Spinal cord (tissue), 10 donors: ENCODE data around the gene CD300C. TPM values are rescaled to one million over a fixed set of nuclear protein-coding genes. Genes with fewer than 3 reads are reported as not detected.
"Not testable (repeated sequence)": the region's sequence is repeated elsewhere in the genome, so short reads cannot be mapped to it uniquely, and the experiment has no call there.

ENCODE experiments used
- DNase-seq, 6 donors: peaks; one replicate each; pipeline versions ENCODE4 v3.0.0 to v3.0.0-alpha.2; 2013 to 2015; ENCODE audit warnings: low spot score in 6 of 6, low read depth in 4 of 6
- H3K27ac ChIP-seq: one replicate; pipeline ENCODE4 v1.5.1; 2013; ENCODE audit warnings: low read depth, low read length, control low read depth
- H3K27me3 ChIP-seq: one replicate; pipeline ENCODE4 v1.6.1; 2013; ENCODE audit warnings: low read length; ENCODE audit not compliant: control insufficient read depth, insufficient read depth
- H3K36me3 ChIP-seq: one replicate; pipeline ENCODE4 v1.6.1; 2013; ENCODE audit warnings: low read length; ENCODE audit not compliant: control insufficient read depth, insufficient read depth
- H3K4me1 ChIP-seq: one replicate; pipeline ENCODE4 v1.6.1; 2013; ENCODE audit warnings: low read length; ENCODE audit not compliant: control insufficient read depth, insufficient read depth
- H3K4me3 ChIP-seq: one replicate; pipeline ENCODE4 v1.5.1; 2013; ENCODE audit warnings: low read depth, low read length, control low read depth
- H3K9me3 ChIP-seq: one replicate; pipeline ENCODE4 v1.6.1; 2013; ENCODE audit warnings: low read length; ENCODE audit not compliant: control insufficient read depth, insufficient read depth
- WGBS: methylation state at CpG from one replicate; pipeline ENCODE4 v1.1.5; 2013; ENCODE audit warnings: missing lambda C conversion rate; ENCODE audit not compliant: insufficient coverage; 5-methylcytosine and 5-hydroxymethylcytosine counted together
- polyA plus RNA-seq, 2 donors: library from polyadenylated mRNA; unstranded; fragments of 120-200 nt; gene quantifications; one replicate each; pipeline ENCODE4 v1.2.1, GENCODE V29; 2013; ENCODE audit not compliant: insufficient read length in 2 of 2
- total RNA-seq, 2 donors: library from RNA; depleted of rRNA in 1 of 2; stranded (reverse); fragments of 120-200 nt in 1 of 2; fragments of >200 nt in 1 of 2; gene quantifications; one replicate each; pipeline versions ENCODE4 v1.2.3 to v1.2.4, GENCODE V29; 2013 to 2014
- donor health status: healthy.

The CD300C gene
- total and polyA plus RNA-seq, 4 donors, result 0.55 to 1.1 (median 0.85) TPM

- H3K36me3 ChIP-seq, result no peaks in the 10 kb centered on the region
- WGBS, result 75% methylated on average over 4 of the region's 5 CpGs
- no peaks in the 10 kb centered on the region for H3K9me3 ChIP-seq
- no peak for DNase-seq
- no peaks in the 10 kb centered on the region for H3K27me3 ChIP-seq
- H3K27ac ChIP-seq, result no peak overlapping the region
- H3K4me1 ChIP-seq, result no peaks in the 10 kb centered on the region
- no peak overlapping the region for H3K4me3 ChIP-seq
Observed at GRCh38 chr17:74574489-74575142, 28.7 kb upstream of the CD300C start.

DNA sequence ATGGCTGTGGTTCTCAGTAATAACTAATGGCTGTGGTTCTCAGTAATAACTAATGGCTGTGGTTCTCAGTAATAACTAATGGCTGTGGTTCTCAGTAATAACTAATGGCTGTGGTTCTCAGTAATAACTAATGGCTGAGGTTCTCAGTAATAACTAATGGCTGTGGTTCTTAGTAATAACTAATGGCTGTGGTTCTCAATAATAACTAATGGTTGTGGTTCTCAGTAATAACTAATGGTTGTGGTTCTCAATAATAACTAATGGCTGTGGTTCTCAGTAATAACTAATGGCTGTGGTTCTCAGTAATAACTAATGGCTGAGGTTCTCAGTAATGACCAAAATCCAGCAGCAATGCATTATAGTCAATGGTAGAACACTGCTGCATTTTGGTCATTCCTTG lies 27.7 kb upstream of the CD300C start:
- not testable (repeated sequence) for H3K4me1 ChIP-seq, H3K36me3 ChIP-seq, DNase-seq, H3K9me3 ChIP-seq, H3K4me3 ChIP-seq, H3K27me3 ChIP-seq, H3K27ac ChIP-seq

- Histone ChIP-seq H3K27me3 (no peaks in the 10 kb centered on the region), H3K4me3 (no peak overlapping the region), H3K4me1 (no peaks in the 10 kb centered on the region), H3K9me3 (no peaks in the 10 kb centered on the region), H3K27ac (no peak overlapping the region), H3K36me3 (no peaks in the 10 kb centered on the region)
- DNase-seq, result no peak
- 94% methylated on average over 2 of the region's 3 CpGs for WGBS
Observed at GRCh38 chr17:74573169-74573568, 27.3 kb upstream of the CD300C start.

GRCh38 chr17:74571621-74572270 lies 25.8 kb upstream of the CD300C start:
- Histone ChIP-seq H3K4me1 (no peaks in the 10 kb centered on the region), H3K9me3 (no peaks in the 10 kb centered on the region), H3K27ac (no peak overlapping the region), H3K4me3 (no peak overlapping the region), H3K27me3 (no peaks in the 10 kb centered on the region), H3K36me3 (no peaks in the 10 kb centered on the region)
- WGBS, result 93% methylated on average over 3 of the region's 4 CpGs
- DNase-seq, result no peak

GRCh38 chr17:74569020-74570003 lies 23.4 kb upstream of the CD300C start:
- no peak overlapping the region for H3K27ac ChIP-seq
- no peaks in the 10 kb centered on the region for H3K4me1 ChIP-seq
- no peak overlapping the region for H3K4me3 ChIP-seq
- DNase-seq, result peak in 1 of 6 donors; percentile 39
- H3K36me3 ChIP-seq, result no peaks in the 10 kb centered on the region
- 85% methylated on average over 29 of the region's 32 CpGs for WGBS
- H3K27me3 ChIP-seq, result no peaks in the 10 kb centered on the region
- no peaks in the 10 kb centered on the region for H3K9me3 ChIP-seq

GRCh38 chr17:74568106-74568873 lies 22.4 kb upstream of the CD300C start:
- H3K27me3 ChIP-seq, result no peaks in the 10 kb centered on the region
- 85% methylated on average over 2 of the region's 4 CpGs for WGBS
- H3K4me1 ChIP-seq, result no peaks in the 10 kb centered on the region
- H3K4me3 ChIP-seq, result no peak overlapping the region
- H3K36me3 ChIP-seq, result no peaks in the 10 kb centered on the region
- no peak for DNase-seq
- no peaks in the 10 kb centered on the region for H3K9me3 ChIP-seq
- no peak overlapping the region for H3K27ac ChIP-seq

GRCh38 chr17:74567397-74567796 lies 21.5 kb upstream of the CD300C start, which contains the start of gene CD300H:
Gene CD300H (minus strand): TSS chr17:74567509.
- Histone ChIP-seq H3K4me3 (no peak within 1 kb of the TSS), H3K4me1 (no peaks in the 10 kb centered on the region), H3K36me3 (no peaks in the 10 kb centered on the region), H3K27me3 (no peaks in the 10 kb centered on the region), H3K9me3 (no peaks in the 10 kb centered on the region), H3K27ac (no peak within 1 kb of the TSS)
- 91% methylated on average over 1 of the region's 2 CpGs for WGBS
- DNase-seq, result no peak

- Histone ChIP-seq H3K4me3 (no peak overlapping the region), H3K9me3 (no peaks in the 10 kb centered on the region), H3K27ac (no peak overlapping the region), H3K4me1 (no peaks in the 10 kb centered on the region), H3K27me3 (no peaks in the 10 kb centered on the region), H3K36me3 (no peaks in the 10 kb centered on the region)
- DNase-seq, result peak in 2 of 6 donors; percentile 26 to 48
- 38% methylated on average over 8 of the region's 9 CpGs for WGBS
Observed at GRCh38 chr17:74566132-74566753, 20.3 kb upstream of the CD300C start.

- H3K27ac ChIP-seq, result no peak overlapping the region
- no peak overlapping the region for H3K4me3 ChIP-seq
- H3K36me3 ChIP-seq, result no peaks in the 10 kb centered on the region
- no peaks in the 10 kb centered on the region for H3K9me3 ChIP-seq
- no peaks in the 10 kb centered on the region for H3K27me3 ChIP-seq
- no peak for DNase-seq
- WGBS, result 59% methylated on average over 3 of the region's 5 CpGs
- H3K4me1 ChIP-seq, result no peaks in the 10 kb centered on the region
Observed at GRCh38 chr17:74565126-74565525, 19.2 kb upstream of the CD300C start.
